GM18907 (cell line): ENCODE measurements around the gene MAP6.

ENCODE experiments used
- ATAC-seq: cut with Tn5 transposase; IDR thresholded peaks from one replicate; pipeline ENCODE4 v1.9.1; 2021; ENCODE audit warnings: mild to moderate bottlenecking, moderate library complexity; ENCODE audit not compliant: unreplicated experiment

MAP6 gene

GRCh38 chr11:75632450-75632849 is 36.4 kb downstream of the MAP6 start:
- ATAC-seq = no peak

GRCh38 chr11:75631086-75631730 is 37.6 kb downstream of the MAP6 start:
- ATAC-seq = no peak

- no peak for ATAC-seq
These were observed 40.8 kb downstream of the MAP6 start for GRCh38 chr11:75627906-75628668.

GRCh38 chr11:75626889-75627529 is 41.8 kb downstream of the MAP6 start:
- no peak for ATAC-seq

GRCh38 chr11:75625991-75626888 is 42.6 kb downstream of the MAP6 start:
- no peak for ATAC-seq

GRCh38 chr11:75625021-75625420 is 43.8 kb downstream of the MAP6 start:
- no peak for ATAC-seq

- ATAC-seq = no peak
These were observed 52.6 kb downstream of the MAP6 start for GRCh38 chr11:75616281-75616680.

GRCh38 chr11:75615751-75616150 is 53.1 kb downstream of the MAP6 start:
- no peak for ATAC-seq

GRCh38 chr11:75611823-75612222 is 57.0 kb downstream of the MAP6 start:
- no peak for ATAC-seq

GRCh38 chr11:75606099-75606498 is 62.7 kb downstream of the MAP6 start:
- ATAC-seq = no peak

GRCh38 chr11:75603791-75604736 is 64.8 kb downstream of the MAP6 start:
- no peak for ATAC-seq

- ATAC-seq = no peak
These were observed 65.9 kb downstream of the MAP6 start for GRCh38 chr11:75602951-75603350.

- ATAC-seq = no peak
These were observed 67.3 kb downstream of the MAP6 start for GRCh38 chr11:75601494-75601893.

- ATAC-seq = no peak
These were observed 68.5 kb downstream of the MAP6 start for GRCh38 chr11:75600356-75600755.

GRCh38 chr11:75598900-75599299 is 69.9 kb downstream of the MAP6 start:
- ATAC-seq = no peak

- no peak for ATAC-seq
These were observed 70.6 kb downstream of the MAP6 start for GRCh38 chr11:75598264-75598663.

- no peak for ATAC-seq
These were observed 71.2 kb downstream of the MAP6 start for GRCh38 chr11:75597636-75598035.

- ATAC-seq = no peak
These were observed 71.9 kb downstream of the MAP6 start for GRCh38 chr11:75596914-75597313.

GRCh38 chr11:75595429-75595828 is 73.4 kb downstream of the MAP6 start:
- ATAC-seq = no peak

- no peak for ATAC-seq
These were observed 74.6 kb downstream of the MAP6 start for GRCh38 chr11:75594211-75594610.
